DOHH2 (cell line): ENCODE results near the gene TBRG1.
A peak's percentile ranks its signal among the peaks of the same experiment; 100 is the strongest.

Source experiments
- H3F3A ChIP-seq: fragments of 200-600 bp; sonication (generic), shearing (Covaris generic); 2 replicates; pipeline ENCODE4 v1.6.0; 2016; ENCODE audit warnings: antibody characterized with exemption, mild to moderate bottlenecking; ENCODE audit not compliant: control insufficient read depth, insufficient read depth
- H3K27ac ChIP-seq: fragments of 200-600 bp; sonication (generic); 2 replicates; pipeline ENCODE4 v1.5.1; 2014; ENCODE audit warnings: low read depth, mild to moderate bottlenecking, low read length, moderate library complexity
- H3K27me3 ChIP-seq: fragments of 200-600 bp; sonication (generic); 2 replicates; pipeline ENCODE4 v1.6.1; 2014; ENCODE audit warnings: mild to moderate bottlenecking, low read length, mixed read lengths; ENCODE audit not compliant: control insufficient read depth
- H3K36me3 ChIP-seq: fragments of 200-600 bp; sonication (generic); 2 replicates; pipeline ENCODE4 v1.6.1; 2014; ENCODE audit warnings: mild to moderate bottlenecking, low read length, moderate library complexity, mixed read lengths; ENCODE audit not compliant: control insufficient read depth
- H3K4me1 ChIP-seq: fragments of 200-600 bp; sonication (generic); 2 replicates; pipeline ENCODE4 v1.6.1; 2014; ENCODE audit warnings: mild to moderate bottlenecking, low read length, mixed read lengths; ENCODE audit not compliant: control insufficient read depth
- H3K4me2 ChIP-seq: fragments of 200-600 bp; sonication (generic); 2 replicates; pipeline ENCODE4 v1.6.0; 2014; ENCODE audit warnings: mild to moderate bottlenecking, low read length, moderate library complexity
- H3K4me3 ChIP-seq: fragments of 200-600 bp; sonication (generic); 2 replicates; pipeline ENCODE4 v1.5.1; 2014; ENCODE audit warnings: mild to moderate bottlenecking, low read length, mixed read lengths
- H3K79me2 ChIP-seq: fragments of 200-600 bp; sonication (generic); 2 replicates; pipeline ENCODE4 v1.6.1; 2014; ENCODE audit warnings: mild to moderate bottlenecking, low read length, mixed read lengths; ENCODE audit not compliant: control insufficient read depth
- H3K9me2 ChIP-seq: fragments of 200-600 bp; sonication (generic); replicated peaks from 2 replicates; pipeline ENCODE4 v1.6.1; 2014; ENCODE audit warnings: mild to moderate bottlenecking, low read length, mixed read lengths; ENCODE audit not compliant: control insufficient read depth
- H3K9me3 ChIP-seq: fragments of 200-600 bp; sonication (generic); 2 replicates; pipeline ENCODE4 v1.6.1; 2014; ENCODE audit warnings: antibody characterized with exemption, low read length, mixed read lengths; ENCODE audit not compliant: control insufficient read depth, insufficient read depth
- H4K20me1 ChIP-seq: fragments of 200-600 bp; sonication (generic); 2 replicates; pipeline ENCODE4 v1.6.0; 2014; ENCODE audit warnings: low read depth, mild to moderate bottlenecking, antibody characterized with exemption, low read length, moderate library complexity; ENCODE audit not compliant: control insufficient read depth, insufficient read depth
- EZH2phosphoT487 ChIP-seq: fragments of 200-600 bp; sonication (generic); IDR thresholded peaks from 2 replicates; pipeline ENCODE4 v1.6.1; 2017; ENCODE audit warnings: borderline replicate concordance, mild to moderate bottlenecking, antibody characterized with exemption, low read length, moderate library complexity, mixed read lengths
- TF ChIP-seq, protein P1 (sequence below): fragments of 200-600 bp; sonication (generic); IDR thresholded peaks from one replicate; pipeline ENCODE4 v1.5.1; 2014; ENCODE audit warnings: antibody characterized with exemption, mild to moderate bottlenecking, low read depth, low read length; ENCODE audit not compliant: poor library complexity, severe bottlenecking

Gene TBRG1

DNA sequence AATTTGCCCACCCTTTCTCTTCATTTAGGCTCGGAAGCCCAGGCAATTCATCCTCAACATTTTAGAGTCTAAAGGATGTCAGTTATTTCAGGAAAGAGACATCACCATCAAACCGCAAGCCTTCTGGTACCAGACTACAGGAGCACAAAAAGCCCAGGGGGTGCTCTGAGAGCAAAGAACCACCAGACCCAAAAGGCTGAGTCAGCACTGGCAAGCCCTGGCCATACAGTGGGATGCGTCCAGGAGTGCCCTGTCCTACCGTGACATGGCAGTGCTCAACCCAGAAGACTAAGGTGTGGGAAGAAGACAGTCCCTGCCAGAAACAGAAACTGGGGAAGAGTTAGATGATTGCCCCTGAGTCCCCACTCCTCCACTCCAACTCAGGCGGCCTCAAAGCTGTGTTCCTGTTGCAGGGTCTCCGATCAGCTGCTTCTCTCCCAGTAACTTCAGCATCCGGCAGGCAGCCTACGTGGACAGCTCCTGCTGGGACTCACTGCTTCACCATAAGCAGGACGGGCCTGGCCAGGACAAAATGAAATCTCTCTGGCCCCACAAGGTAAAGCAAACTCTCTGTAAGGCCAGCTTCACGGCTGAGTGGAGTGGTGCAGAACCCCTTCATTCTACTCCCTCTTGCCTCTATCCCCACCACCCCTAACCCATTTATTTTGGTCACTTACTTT is 10.0 kb upstream of the TBRG1 start:
- Histone ChIP-seq H3K4me3 (no peak overlapping the region), H3F3A (no peaks in the 10 kb centered on the region), H3K36me3 (no peaks in the 10 kb centered on the region), H4K20me1 (no peaks in the 10 kb centered on the region), H3K27me3 (peaks cover 3% of the 10 kb centered on the region; the same call in 1 of the 2 replicates), H3K4me1 (no peaks in the 10 kb centered on the region), H3K9me3 (no peaks in the 10 kb centered on the region), H3K79me2 (no peaks in the 10 kb centered on the region), H3K4me2 (no peak overlapping the region), H3K27ac (no peak overlapping the region), H3K9me2 (no peaks in the 10 kb centered on the region)
- TF ChIP-seq, protein P1, sequence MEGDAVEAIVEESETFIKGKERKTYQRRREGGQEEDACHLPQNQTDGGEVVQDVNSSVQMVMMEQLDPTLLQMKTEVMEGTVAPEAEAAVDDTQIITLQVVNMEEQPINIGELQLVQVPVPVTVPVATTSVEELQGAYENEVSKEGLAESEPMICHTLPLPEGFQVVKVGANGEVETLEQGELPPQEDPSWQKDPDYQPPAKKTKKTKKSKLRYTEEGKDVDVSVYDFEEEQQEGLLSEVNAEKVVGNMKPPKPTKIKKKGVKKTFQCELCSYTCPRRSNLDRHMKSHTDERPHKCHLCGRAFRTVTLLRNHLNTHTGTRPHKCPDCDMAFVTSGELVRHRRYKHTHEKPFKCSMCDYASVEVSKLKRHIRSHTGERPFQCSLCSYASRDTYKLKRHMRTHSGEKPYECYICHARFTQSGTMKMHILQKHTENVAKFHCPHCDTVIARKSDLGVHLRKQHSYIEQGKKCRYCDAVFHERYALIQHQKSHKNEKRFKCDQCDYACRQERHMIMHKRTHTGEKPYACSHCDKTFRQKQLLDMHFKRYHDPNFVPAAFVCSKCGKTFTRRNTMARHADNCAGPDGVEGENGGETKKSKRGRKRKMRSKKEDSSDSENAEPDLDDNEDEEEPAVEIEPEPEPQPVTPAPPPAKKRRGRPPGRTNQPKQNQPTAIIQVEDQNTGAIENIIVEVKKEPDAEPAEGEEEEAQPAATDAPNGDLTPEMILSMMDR: no peak

DNA sequence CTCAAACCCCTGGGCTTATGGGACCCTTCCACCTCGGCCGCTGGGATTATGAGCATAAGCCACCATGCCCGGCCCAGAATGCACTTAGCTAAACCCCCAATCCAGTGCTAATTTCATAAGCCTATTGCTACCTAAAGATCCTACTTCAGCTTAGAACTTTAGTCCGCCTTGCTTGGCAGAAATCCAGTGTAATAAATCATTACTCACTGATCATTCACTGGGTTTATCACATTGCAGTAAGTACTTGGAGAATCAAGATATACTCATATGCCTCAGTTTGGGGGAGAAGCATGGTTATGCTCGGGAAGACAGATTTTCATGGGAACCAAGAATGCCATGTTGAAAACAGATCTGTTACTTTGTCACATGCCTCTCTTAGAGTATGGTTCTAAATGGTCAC is 3.8 kb upstream of the TBRG1 start:
- Histone ChIP-seq H3K9me3 (no peaks in the 10 kb centered on the region), H3K9me2 (no peaks in the 10 kb centered on the region; the same call in 1 of the 2 replicates), H3K27me3 (no peaks in the 10 kb centered on the region), H3K27ac (no peak overlapping the region), H3K4me1 (peaks cover 12% of the 10 kb centered on the region), H3K36me3 (peaks cover 2% of the 10 kb centered on the region; the same call in 1 of the 2 replicates), H3F3A (no peaks in the 10 kb centered on the region), H3K79me2 (peaks cover 16% of the 10 kb centered on the region), H3K4me3 (no peak overlapping the region), H4K20me1 (no peaks in the 10 kb centered on the region), H3K4me2 (no peak overlapping the region)
- TF ChIP-seq EZH2phosphoT487: no peak
- TF ChIP-seq, protein P1: no peak

DNA sequence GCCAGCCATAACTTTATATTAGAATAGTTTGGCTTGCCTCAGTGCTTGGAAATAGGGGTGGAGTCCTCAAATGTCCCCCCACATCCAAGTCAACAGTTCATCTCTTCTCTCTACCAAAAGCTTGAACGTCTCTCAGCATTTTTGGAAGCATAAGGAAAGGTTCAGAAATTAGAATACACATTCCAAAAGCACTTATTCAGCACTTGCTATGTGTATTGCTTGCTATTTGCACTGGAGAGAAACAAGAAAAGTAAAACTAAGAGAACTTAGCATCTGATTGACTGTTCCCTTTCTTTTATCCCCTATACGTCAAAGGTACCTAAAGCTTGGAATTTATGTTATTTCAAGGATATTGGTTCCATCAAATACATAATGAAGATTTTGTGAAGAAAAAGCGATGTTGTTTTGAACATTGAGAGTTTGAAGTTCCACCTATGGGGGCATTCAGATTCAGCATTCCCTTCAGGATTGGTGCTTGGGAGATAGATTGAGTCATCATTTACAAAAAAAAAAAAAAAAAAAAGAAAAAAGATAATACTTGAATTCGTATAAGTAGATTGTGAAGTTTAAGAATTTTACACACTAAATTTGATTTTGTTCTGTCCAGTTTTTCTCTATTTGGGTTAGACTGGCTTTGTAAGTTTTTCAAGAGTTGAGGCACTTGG is 1.3 kb downstream of the TBRG1 start:
- Histone ChIP-seq H3K4me3 (peak overlapping the region; percentile 76), H3K27ac (no peak overlapping the region), H3K79me2 (peaks cover 44% of the 10 kb centered on the region), H3F3A (0 out of 2 replicates have a peak, but pooled peaks cover 2% of the 10 kb centered on the region), H3K4me2 (peak overlapping the region; percentile 95), H3K36me3 (peaks cover 44% of the 10 kb centered on the region), H3K4me1 (peaks cover 15% of the 10 kb centered on the region), H4K20me1 (no peaks in the 10 kb centered on the region), H3K9me2 (no peaks in the 10 kb centered on the region; the same call in 1 of the 2 replicates), H3K9me3 (no peaks in the 10 kb centered on the region), H3K27me3 (no peaks in the 10 kb centered on the region)
- TF ChIP-seq, protein P1: no peak
- TF ChIP-seq EZH2phosphoT487: no peak
